BLaER1 (cell line): ENCODE results near the gene INO80B.

Source experiments
- H3K27ac ChIP-seq: shearing (Covaris generic); formaldehyde crosslinking; 2 replicates; pipeline ENCODE4 v1.8.1; 2022
- H3K27me3 ChIP-seq: shearing (Covaris generic); formaldehyde crosslinking; 2 replicates; pipeline ENCODE4 v1.8.1; 2022
- H3K36me3 ChIP-seq: shearing (Covaris generic); formaldehyde crosslinking; 2 replicates; pipeline ENCODE4 v1.8.1; 2022
- H3K4me1 ChIP-seq: shearing (Covaris generic); formaldehyde crosslinking; 2 replicates; pipeline ENCODE4 v1.8.1; 2022
- H3K4me2 ChIP-seq: shearing (Covaris generic); formaldehyde crosslinking; 2 replicates; pipeline ENCODE4 v1.8.1; 2022
- H3K4me3 ChIP-seq: shearing (Covaris generic); formaldehyde crosslinking; 2 replicates; pipeline ENCODE4 v1.8.1; 2022
- H3K9ac ChIP-seq: shearing (Covaris generic); formaldehyde crosslinking; 2 replicates; pipeline ENCODE4 v1.8.1; 2022
- H3K9me3 ChIP-seq: shearing (Covaris generic); formaldehyde crosslinking; 2 replicates; pipeline ENCODE4 v1.8.1; 2022
- H4K20me1 ChIP-seq: shearing (Covaris generic); formaldehyde crosslinking; 2 replicates; pipeline ENCODE4 v1.8.1; 2022
- Cebpa-rat ChIP-seq: shearing (Covaris generic); IDR thresholded peaks from 2 replicates; pipeline ENCODE4 v1.8.1; 2022

INO80B gene

DNA sequence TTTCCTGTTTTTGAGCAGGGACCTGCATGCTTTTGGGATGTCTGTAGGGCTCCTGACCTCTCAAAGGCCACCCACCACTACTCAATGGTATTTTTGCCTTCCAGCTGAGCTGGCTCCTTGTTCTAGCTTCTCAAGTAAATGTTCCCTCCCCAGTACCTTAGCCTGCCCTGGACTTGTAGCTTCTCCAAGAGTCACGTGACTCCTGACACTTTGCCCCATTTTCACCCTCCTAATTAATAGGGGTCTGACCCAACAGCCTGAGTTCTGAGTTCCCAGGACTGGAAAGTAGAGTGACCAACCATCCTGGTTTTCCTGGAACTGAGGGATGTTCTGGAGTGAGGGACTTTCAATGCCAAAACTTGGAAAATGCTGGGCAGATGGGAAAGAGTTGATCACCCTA, 40.6 kb downstream of the INO80B start:
- Histone ChIP-seq H4K20me1 (peaks cover 43% of the 10 kb centered on the region; the same call in 1 of the 2 replicates), H3K9ac (no peak overlapping the region), H3K36me3 (peaks cover 55% of the 10 kb centered on the region), H3K27me3 (peaks cover 50% of the 10 kb centered on the region), H3K4me3 (no peak overlapping the region), H3K9me3 (no peaks in the 10 kb centered on the region; the same call in 1 of the 2 replicates), H3K27ac (no peak overlapping the region), H3K4me1 (no peaks in the 10 kb centered on the region), H3K4me2 (no peak overlapping the region)
- no peak for TF ChIP-seq Cebpa-rat

GRCh38 chr2:74496997-74497776, 42.3 kb downstream of the INO80B start:
- Histone ChIP-seq H4K20me1 (peaks cover 59% of the 10 kb centered on the region), H3K4me3 (no peak overlapping the region), H3K36me3 (peaks cover 37% of the 10 kb centered on the region), H3K4me1 (no peaks in the 10 kb centered on the region), H3K9me3 (no peaks in the 10 kb centered on the region; the same call in 1 of the 2 replicates), H3K27ac (no peak overlapping the region), H3K4me2 (no peak overlapping the region), H3K9ac (no peak overlapping the region), H3K27me3 (peaks cover 67% of the 10 kb centered on the region)
- TF ChIP-seq Cebpa-rat = no peak

DNA sequence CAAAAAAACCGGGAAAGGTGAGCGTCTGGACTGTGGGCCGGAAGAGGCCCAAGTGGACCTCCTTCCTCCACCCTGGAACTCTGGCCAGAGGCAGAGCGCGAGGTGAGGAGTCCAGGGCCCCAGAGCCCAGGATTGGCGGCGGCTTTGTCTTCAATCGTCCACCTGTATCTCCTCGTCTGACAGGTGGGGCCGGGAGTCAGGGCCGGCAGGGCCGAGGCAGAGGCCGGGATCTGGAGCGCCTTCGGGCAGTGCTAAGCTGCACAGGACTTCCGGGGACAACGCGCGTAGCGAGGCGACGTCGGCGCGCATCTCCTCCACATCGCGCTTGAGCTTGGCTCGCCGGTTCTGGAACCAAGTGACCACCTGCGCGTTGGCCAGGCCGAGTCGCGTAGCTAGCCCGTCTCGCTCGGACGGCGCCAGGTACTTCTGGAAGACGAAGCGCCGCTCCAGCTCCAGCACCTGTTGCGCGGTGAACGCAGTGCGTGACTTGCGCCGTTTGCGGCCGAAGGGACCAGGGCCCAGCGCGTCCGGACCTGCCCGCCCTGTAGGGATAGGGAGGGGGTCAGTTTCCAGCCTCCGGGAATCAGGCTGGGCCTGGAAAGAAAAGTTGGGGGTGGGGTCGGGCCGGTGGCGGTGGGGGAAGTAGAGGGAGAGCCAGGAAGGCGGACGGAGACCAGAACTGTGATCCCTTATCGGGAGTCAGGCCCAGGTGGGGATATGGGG, 43.1 kb downstream of the INO80B start:
- no peak for TF ChIP-seq Cebpa-rat
- no peak overlapping the region for H3K4me2 ChIP-seq
- H3K9ac ChIP-seq = no peak overlapping the region
- peaks cover 59% of the 10 kb centered on the region for H4K20me1 ChIP-seq
- H3K36me3 ChIP-seq = peaks cover 30% of the 10 kb centered on the region
- peaks cover 6% of the 10 kb centered on the region for H3K4me1 ChIP-seq
- H3K9me3 ChIP-seq = no peaks in the 10 kb centered on the region; the same call in 1 of the 2 replicates
- no peak overlapping the region for H3K27ac ChIP-seq
- peaks cover 75% of the 10 kb centered on the region for H3K27me3 ChIP-seq
- no peak overlapping the region for H3K4me3 ChIP-seq

DNA sequence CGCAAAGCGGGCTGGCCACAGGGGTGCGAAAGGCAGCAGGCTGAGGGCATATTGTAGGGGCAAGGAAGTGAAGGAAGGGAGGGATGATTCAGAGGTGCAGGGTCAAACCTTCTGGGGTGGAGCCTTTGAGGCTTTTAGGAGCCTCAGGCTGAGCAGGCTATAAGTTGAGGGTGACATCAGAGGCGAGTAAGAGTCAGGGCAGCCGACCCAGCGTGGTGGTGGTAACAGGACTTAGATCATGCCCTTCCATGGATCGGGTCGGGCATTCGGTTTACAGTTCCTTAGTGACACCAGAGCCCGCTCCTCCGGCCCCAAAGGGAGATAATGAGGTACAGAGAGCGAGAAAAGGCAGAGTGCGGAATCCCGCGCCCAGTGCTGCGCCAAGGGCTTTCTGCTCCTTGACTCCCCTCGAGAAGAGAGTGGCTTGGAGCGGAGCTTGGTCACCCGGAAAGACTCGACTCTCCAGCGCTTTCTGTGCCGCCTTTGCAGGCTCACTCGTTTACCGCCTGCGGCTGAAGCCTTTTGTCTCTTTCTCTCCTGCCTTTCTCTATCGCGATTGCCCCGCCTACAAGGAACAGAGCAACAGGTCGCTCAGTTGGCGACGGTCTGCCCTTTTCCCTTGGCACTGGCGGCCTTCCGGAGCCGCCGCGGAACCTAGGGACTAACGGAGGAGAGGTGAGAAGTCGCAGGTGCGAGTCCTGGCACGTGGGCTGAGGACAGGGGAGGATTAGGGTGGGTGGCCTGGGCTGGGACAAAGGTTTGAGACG, 43.8 kb downstream of the INO80B start:
- H4K20me1 ChIP-seq = peaks cover 59% of the 10 kb centered on the region
- H3K4me3 ChIP-seq = no peak overlapping the region
- H3K27me3 ChIP-seq = peaks cover 82% of the 10 kb centered on the region
- H3K9me3 ChIP-seq = no peaks in the 10 kb centered on the region; the same call in 1 of the 2 replicates
- H3K4me2 ChIP-seq = no peak overlapping the region
- peaks cover 22% of the 10 kb centered on the region for H3K36me3 ChIP-seq
- no peak for TF ChIP-seq Cebpa-rat
- H3K27ac ChIP-seq = no peak overlapping the region
- H3K4me1 ChIP-seq = peaks cover 11% of the 10 kb centered on the region
- H3K9ac ChIP-seq = no peak overlapping the region

GRCh38 chr2:74499267-74499939, 44.5 kb downstream of the INO80B start, which contains the start of gene LBX2:
LBX2 (minus strand) TSS chr2:74499603; CDS start chr2:74499537, 66 bp downstream.
- Histone ChIP-seq H3K9ac (no peak within 1 kb of the TSS), H3K4me3 (no peak within 1 kb of the TSS), H3K9me3 (no peaks in the 10 kb centered on the region; the same call in 1 of the 2 replicates), H3K36me3 (peaks cover 15% of the 10 kb centered on the region; the same call in 1 of the 2 replicates), H3K4me1 (peaks cover 11% of the 10 kb centered on the region), H3K27ac (no peak within 1 kb of the TSS), H3K27me3 (peaks cover 89% of the 10 kb centered on the region), H4K20me1 (peaks cover 59% of the 10 kb centered on the region), H3K4me2 (no peak within 1 kb of the TSS)
- TF ChIP-seq Cebpa-rat = no peak

- H3K27me3 ChIP-seq = peaks cover 96% of the 10 kb centered on the region
Observed at GRCh38 chr2:74499940-74500577, 45.2 kb downstream of the INO80B start.

DNA sequence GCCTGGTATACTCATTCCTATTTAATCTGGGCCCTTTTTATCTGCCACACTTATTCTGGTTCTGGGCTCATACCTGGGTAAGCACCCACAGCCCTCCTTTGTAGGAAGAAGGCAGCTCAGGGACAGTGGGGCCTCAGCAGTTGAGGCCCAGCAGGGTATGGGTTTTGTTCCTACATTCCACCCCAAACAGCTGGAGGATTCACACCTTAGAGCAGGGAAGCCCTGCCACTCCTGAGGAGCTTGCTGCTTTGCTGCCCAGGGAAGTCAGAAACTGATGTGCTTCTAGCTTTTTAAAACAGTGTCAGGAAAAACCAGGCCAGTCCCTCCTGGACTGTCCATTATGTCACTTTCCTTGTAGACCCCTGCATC, 45.7 kb downstream of the INO80B start:
- Histone ChIP-seq H3K4me1 (peaks cover 16% of the 10 kb centered on the region), H4K20me1 (peaks cover 69% of the 10 kb centered on the region), H3K9ac (no peak overlapping the region), H3K27me3 (peaks cover 100% of the 10 kb centered on the region), H3K36me3 (peaks cover 16% of the 10 kb centered on the region), H3K4me3 (no peak overlapping the region), H3K4me2 (no peak overlapping the region), H3K9me3 (no peaks in the 10 kb centered on the region; the same call in 1 of the 2 replicates), H3K27ac (no peak overlapping the region)
- TF ChIP-seq Cebpa-rat = no peak

More at GRCh38 chr2:74499940-74500577, 45.2 kb downstream of the INO80B start:
- H3K4me2 ChIP-seq = no peak overlapping the region
- no peak overlapping the region for H3K27ac ChIP-seq
- TF ChIP-seq Cebpa-rat = no peak
- peaks cover 64% of the 10 kb centered on the region for H4K20me1 ChIP-seq
- H3K9me3 ChIP-seq = no peaks in the 10 kb centered on the region; the same call in 1 of the 2 replicates
- no peak overlapping the region for H3K9ac ChIP-seq
- peaks cover 11% of the 10 kb centered on the region for H3K4me1 ChIP-seq
- H3K4me3 ChIP-seq = no peak overlapping the region
- peaks cover 14% of the 10 kb centered on the region; the same call in 1 of the 2 replicates for H3K36me3 ChIP-seq

DNA sequence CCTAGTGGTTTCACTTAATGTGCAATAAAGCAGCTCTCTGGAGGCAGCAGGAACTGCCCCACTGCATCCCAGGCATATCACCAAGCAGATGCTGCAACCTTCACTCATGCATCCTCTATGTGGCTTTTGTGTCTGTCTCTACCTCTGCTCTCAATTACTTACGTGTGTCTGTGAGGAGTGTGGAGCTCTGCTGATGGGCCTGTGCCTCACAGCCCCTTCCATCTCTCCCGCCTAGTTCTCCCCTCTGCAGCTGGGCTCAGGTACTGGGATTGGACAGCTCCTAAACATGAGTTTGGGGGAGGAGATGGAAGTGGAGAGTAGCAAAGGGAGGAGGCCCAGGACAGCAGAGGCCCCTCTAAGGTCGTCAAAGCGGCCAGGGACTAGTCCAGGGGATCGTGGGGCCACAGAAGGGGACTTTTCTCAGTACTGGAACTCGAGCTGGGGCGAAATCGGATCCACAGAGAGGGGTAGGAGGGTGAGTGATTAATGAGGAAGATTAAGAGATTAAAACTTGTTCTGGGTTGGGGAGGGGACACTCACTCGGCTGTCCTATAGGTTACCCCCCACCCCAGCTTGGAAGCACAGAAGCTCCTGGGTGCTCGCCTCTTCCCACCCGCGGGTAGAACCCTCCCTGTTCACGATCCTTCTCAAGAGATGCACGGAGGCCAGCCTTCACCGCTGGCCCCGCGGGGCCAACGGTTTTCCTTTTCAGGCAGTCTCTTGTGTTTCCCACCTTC, 46.6 kb downstream of the INO80B start:
- Histone ChIP-seq H3K27ac (no peak overlapping the region), H3K9ac (no peak overlapping the region), H4K20me1 (peaks cover 68% of the 10 kb centered on the region), H3K4me3 (no peak overlapping the region), H3K9me3 (no peaks in the 10 kb centered on the region; the same call in 1 of the 2 replicates), H3K4me2 (no peak overlapping the region), H3K36me3 (peaks cover 20% of the 10 kb centered on the region), H3K4me1 (peaks cover 25% of the 10 kb centered on the region), H3K27me3 (peaks cover 95% of the 10 kb centered on the region)
- no peak for TF ChIP-seq Cebpa-rat
